Measurements from ENCODE around the gene LAMTOR2.

Gene LAMTOR2

GRCh38 chr1:156108057-156108456 is 53.5 kb downstream of the LAMTOR2 start:
- H3K36me3 Mint-ChIP-seq (ENCODE audit: low read depth) = no peaks in the 10 kb centered on the region
- peaks cover 70% of the 10 kb centered on the region for H3K4me1 Mint-ChIP-seq (ENCODE audit: low read depth)
- H3K4me3 Mint-ChIP-seq = peak overlapping the region; percentile 83
- peaks cover 14% of the 10 kb centered on the region for H3K27me3 Mint-ChIP-seq
- no peaks in the 10 kb centered on the region for H3K9me3 Mint-ChIP-seq
- peak overlapping the region; percentile 41 for H3K27ac Mint-ChIP-seq

Measured in stimulated activated naive CD8-positive, alpha-beta T cell treated with anti-CD3 and anti-CD28 coated beads, Interleukin-15, Interleukin-2, amounts not matched to agents 100 ng/mL and 50 ng/mL, for 24 hours (primary cell).